OCI-M1 (cell line): Measurements from ENCODE around the gene CHI3L1.

ENCODE experiments used
- DNase-seq: peaks from one replicate; lab custom pipeline; 2025; lab: John Stamatoyannopoulos, UW

CHI3L1 gene

DNA sequence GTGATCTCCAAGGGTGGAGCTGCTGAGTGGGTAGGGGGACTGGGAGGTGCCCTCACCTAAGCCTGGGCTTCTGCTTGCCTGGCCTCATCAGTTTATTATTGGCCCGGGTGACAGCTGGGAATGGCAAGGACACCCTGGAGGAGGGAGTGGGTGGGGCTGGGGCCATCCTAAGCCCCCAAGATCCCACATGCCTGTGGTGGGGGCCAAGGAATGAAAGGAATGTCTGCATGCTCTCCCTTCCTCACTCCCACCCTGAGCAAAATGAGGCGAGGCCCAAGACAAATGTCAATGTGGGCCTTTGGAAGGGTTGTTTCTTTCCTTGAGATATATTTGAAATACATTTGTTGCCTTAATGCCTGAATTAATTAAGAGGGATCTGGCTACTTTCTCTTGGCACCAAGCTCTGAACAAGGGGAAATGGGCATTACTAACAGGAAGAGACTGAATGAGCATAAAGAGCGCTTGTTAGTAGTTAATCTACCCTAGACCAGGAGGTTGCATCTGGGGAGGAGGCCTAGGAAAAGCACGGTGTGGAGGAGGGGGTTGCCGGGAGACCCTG is 19.7 kb upstream of the CHI3L1 start:
- DNase-seq, result no peak

DNA sequence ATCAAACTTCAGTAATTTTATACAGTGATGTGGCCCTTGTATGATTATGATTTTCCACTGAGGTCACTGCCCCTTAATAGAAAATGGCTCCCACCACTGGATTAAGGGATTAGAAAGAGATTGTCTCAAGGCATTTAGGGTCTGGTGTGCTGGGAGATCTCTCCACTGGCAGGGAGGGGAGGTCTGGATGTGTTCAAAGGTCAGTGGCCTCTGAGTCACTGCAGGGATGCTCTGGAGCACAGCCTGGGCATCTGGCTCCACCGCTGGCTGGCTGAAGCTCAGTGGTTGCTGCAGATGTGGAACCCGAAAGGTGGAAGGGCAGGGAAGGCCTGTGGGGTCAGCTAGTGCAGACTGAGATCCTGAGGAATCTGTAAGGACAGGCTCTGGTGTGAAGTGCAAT is 18.3 kb upstream of the CHI3L1 start:
- DNase-seq, result no peak

DNA sequence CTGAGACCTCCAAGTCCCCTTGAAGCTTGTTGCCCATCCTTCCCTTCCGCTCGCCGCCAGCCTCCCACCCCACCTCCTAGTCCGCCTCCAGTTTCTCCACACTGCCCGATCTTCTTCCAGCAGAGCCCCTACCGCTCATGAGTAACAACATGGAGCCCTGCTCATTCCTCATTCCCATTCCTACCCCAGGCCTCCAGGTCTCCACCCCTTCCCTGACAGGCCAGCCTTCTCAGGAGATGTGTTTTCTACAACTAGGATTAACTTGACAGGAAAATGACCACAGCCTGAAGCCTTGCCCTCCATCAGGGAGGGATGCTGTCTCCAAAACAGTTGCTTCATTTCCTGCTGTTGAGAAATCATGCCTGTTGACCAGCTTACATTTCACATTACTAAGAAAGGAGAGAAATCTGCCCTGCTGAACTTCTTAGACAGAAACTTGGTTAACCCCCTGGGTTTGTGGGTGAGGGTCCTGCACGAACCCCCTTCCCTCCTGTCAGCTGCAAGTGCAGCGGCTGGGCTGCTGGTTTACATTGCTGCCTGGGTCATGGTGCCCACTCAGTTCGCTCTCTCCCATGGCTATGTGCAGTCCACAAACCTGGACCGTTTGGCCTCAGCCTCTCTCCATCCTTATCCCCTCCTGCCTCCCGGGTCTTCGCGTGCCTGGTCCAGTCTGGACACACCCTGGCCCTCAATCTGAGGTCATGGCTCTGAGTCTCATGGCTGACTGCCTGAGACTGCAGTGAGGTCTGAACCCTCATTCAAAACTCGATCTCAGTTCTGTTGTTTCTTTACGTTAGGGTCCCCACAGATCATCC is 16.1 kb upstream of the CHI3L1 start:
- no peak for DNase-seq

DNA sequence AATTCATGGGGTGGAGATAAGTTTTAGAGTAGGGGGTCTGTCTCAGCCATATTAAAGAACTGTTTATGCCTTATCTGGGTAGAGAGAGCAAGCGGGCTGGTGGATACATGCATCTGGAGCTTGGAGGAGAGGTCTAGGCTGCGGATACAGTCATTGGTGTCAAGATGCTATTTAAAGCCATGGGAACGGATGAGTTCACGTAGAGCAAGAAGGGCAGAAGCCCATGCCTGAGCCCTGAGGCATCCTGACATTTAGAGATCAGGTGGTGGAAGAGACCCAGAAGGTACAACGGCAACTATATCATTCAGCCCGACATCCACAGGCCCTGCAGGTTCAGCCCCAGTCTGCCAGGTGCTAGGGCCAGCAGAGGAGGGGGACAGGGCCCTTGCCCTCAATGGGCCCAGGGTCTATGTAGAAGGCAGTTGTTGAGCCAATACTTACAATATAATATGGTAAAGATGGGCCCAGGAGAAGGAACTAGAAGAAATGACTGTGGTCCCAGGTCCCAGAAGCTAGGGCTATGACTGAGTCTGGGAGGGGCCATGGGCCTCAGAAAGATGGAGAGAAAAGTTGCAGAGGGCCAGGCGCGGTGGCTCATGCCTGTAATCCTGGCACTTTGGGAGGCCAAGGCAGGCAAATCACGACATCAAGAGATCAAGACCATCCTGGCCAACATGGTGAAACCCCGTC is 15.2 kb upstream of the CHI3L1 start:
- no peak for DNase-seq

DNA sequence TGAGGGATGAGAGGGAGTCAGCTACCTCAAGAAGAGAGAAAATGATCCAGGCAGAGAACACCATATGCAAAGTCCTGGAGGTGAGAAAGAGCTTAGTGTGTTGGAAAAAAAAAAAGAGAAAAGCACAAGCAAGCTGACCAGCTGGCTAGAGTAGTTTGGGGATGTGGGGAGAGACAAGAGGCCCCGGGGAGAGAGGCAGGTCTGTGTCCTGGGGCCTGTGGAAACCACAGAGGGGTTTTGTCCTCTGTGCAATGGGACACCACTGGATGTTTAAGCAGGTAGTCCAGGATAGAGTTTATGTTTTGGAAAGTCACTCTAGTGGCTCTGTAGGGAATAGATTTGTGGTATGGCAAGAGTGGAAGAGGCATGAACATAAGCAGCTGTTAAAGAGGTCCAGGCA is 14.4 kb upstream of the CHI3L1 start:
- DNase-seq, result no peak

DNA sequence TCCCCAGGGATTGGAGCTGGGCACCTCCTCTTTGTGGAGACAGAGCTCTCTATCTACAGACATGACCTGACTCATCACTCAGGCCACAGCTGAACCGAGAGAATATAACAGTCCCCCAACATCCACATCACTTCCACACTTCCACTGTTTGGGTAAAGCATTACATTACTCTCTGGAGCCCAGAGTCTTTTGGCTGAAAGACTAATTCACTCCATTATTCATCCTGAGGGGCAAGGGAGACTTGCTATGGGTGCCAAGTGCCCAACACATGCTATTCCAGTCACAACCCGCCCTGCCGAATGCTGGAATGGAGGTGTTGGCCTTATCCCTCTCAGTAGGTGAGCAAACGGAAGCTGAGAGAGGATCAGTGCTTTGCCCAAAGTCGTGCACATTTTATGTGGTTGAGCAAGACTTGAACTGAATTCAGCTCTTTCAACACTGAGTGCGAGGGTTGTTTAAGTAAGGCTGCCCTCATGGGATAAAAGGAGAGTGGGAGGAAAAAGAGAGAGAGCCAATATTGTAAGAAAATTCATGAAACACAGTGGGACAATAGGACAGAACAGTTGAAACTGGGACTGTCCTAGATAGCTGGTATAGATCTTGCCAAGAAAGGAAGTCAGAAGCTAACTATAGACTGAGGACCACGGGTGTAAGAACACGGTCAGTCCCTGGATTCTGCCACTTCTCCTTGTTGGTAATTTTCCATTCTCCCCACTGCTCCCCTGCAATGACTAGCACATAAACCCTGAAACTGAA is 13.5 kb upstream of the CHI3L1 start:
- no peak for DNase-seq

DNA sequence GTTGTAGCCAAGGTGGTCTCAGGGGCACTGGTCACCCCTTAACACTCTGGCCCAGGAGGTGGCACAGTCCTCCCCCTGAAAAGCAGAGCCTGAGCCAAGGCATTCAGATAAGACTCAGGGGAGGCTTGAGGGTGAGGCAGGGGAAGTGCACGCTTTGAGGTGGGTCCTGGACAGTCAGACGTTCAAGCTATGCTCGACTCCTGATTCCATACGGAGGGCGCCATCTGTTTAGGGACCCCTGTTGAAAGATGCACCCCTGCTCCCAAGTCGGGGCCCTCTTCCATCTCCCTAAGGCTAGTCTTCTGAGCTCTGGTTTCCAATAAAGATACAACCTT is 12.9 kb upstream of the CHI3L1 start:
- no peak for DNase-seq

DNA sequence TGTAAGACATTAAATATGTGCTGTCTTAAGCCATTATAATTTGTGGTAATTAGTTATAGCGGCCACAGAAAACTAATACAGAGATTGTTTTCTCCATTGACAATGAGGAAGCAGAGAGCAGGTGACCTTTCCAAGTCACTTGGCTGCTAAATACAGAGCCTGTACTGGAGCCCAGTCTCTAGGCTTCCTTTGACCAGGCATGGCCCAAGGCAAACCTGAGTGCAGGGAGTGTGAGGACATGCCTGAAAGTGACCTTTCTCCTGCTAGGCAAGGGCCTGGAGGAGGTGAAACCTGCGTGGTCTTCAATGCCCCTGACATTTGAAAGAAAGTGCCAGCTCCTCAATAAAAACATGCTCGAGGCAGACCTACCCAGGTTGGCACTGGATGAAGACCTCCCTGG is 12.5 kb upstream of the CHI3L1 start:
- DNase-seq, result no peak

DNA sequence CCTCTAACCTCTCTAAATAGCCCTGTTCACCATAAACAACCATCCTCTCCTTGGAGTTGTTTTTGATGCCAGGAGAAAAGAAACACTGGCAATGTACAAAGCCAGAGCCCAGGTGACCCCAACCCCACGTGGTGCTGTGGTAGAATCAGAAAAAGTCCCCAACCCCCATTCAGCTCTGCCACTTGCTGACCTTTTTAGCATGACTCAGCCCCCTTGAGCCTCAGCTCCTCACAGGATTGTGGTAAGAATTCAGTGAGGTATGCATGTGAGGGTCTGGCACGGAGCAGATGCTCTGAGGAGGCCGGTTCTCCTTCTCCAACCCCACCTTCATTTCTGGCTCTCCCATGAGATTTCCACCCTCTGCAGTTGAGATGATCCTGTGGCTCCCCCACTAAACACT is 11.1 kb upstream of the CHI3L1 start:
- peak; percentile 15 for DNase-seq

DNA sequence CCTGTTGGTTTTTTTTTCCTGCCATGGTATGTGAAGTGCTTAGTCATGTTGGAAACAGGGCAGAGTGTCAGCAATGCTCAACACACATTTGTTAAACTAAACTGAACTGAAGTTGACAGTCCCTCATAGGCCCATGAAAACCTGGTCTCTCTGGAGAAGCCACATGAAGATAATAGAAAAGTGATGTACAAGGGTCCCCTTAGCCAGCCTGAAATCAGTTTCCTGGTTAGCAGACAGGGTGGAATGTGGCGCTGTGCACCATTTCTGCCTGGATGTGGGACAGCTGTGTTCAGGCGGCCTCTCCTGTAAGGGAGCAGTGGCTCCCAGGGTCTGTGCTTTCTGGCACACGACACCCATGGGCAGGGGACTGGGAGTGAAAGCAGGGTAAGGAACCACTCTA is 9.9 kb upstream of the CHI3L1 start:
- DNase-seq, result no peak

DNA sequence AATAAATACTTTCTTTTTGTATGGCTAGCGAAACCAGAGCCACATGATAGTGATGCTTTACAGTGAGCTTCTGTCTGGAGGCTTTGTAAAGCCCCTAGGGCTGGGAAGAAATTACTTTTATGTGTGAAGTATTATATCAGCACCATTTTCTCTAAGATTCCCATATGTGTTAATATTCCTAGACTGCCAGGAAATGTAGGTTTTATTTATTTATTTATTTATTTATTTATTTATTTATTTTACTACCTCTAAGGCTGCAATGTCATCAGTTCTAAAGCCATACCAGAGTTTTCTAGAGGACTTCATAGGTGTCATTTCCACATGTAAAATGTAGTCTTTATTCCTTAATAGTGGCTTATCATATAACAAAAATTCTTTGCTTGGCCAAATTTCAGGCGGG is 4.4 kb upstream of the CHI3L1 start:
- DNase-seq, result no peak

DNA sequence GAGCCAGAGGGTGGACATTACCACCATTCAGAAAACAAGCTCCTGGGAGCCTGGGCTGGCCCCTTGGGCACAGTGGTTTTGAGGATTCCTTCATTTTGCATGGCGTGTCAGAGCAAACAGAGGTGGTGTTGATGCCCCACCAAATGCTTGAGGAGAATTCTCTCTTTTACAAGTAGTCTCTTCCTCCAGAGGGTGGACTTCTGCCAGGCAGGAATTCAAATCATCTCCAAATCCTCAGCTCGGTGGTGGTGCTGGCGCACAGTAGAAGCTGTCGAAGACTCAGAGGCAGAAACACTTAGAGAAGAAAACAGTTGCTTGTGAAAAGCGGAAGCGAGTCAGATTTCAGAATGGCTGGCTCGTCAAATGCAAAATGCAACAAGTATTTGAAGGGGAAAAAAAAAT is 3.4 kb upstream of the CHI3L1 start:
- no peak for DNase-seq

DNA sequence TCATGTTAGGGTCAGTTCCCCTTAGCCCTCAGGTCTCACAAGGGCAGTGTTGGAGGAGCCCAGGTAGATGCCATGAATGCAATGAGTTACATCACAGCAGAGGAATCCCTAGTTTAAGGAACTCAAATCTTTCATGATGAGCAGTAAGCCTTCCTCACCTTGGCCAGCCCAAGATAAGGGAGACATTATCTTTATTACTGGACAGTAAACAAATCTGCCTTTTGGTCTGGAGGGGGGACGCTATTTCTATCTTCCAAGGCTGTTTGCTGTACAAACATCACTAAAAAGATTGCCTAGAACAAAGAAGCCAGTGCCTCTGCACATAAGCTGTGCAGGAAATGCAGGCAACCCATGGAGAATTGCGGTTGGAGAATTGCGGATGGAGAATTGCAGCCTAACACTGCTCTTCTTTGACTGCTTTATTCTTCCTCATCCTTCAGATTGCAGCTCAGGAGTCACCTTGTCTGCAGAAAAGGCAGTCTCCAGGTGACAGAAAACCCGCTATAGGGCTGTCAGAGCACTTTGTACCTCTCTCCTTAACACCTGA is 2.3 kb upstream of the CHI3L1 start:
- DNase-seq, result no peak

DNA sequence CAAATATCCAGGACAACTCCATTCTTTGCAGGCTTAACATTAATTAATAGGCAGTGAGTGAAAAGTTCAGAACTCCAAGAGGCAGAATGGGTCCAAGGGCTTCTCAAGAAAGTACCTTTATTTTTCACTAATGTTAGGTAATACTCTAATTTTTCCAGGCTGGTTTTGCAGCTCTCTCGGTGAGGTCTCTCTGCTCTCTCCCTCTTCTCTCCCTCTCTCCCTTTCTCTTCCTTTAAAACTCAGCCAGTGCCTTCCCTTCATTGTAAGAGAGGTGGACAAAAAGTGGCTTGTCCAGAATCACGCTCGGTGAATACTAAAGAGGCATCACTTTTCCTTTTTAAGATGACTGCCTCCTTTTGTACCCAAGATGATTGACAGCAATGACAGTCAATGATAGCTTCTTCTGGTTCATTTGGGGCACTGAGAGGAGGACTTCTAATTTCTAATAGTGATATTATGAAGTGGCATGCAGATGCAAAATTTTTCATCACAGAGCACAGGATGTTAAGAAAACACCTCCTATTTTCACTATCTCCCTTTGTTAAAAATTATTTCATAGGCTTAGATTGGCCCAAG is 1.3 kb upstream of the CHI3L1 start:
- no peak for DNase-seq

DNA sequence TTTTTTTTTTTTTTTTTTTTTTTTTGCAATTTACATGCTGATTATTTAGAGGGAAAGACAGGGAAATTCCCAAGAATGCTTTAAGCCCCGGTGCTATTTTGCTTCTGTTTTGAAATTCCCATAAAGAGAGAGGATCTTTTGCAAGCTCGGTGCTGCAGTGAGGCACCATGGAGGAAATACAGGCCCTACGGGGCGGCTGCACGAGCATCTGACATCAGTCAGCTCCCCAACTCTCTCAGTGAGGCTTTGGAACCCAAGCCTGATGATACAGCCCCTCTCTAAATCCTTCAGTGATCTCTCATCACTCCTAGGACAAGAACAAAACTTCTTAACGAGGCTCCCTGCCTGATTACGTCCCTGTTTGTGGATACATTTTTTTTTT is 791 bp upstream of the CHI3L1 start:
- no peak for DNase-seq

DNA sequence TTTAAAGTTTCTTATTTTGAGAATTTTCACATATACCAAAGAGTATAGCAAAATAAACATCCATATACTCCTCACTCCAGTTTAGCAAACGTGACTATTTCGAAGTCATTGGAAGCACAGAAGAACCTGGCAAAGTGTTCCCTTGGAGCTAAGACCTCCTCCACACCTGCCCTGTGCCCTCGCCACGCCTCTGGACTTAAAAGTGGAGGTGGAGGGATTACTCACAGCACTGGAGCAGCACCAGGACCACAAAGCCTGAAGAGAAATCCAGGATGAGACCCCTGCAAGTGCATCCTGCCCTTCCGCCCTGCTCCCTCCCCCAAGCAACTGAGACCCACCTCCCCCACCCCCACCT is 436 bp downstream of the CHI3L1 start:
- no peak for DNase-seq

DNA sequence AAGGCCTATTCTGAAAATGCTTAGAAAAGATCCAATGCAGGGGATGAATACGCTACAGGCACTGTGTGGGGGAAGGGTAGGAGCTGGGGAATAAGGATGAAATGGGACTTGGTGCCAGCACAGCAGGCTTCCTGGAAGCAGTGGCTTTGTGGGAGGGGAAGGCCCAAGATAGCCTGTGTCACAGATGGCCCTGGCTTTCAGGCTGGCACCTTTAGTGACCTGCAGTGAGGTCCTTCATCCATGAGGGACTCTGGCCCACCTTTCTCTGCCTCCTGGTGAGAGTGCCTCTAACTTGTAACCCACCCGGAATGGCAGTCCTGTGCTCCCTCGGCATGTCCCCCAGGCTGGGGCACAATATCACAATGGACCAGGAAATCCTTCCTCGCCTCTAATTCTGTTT is 919 bp downstream of the CHI3L1 start:
- DNase-seq, result no peak

DNA sequence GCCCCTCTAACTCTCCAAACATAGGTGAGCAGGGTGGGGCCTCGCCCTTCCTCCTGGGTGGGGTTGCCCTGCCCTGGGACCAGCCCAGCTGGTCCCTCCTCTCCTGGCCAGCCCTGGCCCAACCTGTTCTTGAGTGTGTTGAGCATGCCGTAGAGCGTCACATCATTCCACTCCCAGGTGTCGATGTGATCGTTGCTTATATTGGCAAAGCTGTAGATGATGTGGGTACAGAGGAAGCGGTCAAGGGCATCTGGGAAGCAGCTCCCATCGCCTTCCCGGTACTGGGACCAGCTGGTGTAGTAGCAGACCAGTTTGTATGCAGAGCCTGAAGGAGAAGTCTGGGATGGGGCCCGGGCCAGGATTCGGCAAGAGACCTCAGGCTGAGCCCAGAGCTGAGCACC is 1.4 kb downstream of the CHI3L1 start:
- no peak for DNase-seq

DNA sequence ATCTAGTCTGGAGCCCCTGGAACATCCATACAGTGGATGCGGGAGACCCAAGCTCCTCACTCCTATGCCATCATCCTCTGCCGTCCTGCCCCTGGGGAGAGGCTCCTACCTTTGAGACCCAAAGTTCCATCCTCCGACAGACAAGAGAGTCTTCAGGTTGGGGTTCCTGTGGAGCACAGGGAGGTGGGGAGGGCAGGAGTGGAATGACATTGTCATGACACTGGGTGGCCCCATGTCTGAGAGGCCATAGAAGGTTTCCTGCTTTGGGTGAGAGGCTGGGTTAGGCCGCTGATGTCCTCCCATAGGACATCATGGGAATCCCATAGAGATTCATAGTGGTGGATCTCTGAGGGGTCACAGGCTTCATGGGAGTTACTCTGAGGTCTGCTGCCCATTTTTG is 2.0 kb downstream of the CHI3L1 start:
- no peak for DNase-seq

DNA sequence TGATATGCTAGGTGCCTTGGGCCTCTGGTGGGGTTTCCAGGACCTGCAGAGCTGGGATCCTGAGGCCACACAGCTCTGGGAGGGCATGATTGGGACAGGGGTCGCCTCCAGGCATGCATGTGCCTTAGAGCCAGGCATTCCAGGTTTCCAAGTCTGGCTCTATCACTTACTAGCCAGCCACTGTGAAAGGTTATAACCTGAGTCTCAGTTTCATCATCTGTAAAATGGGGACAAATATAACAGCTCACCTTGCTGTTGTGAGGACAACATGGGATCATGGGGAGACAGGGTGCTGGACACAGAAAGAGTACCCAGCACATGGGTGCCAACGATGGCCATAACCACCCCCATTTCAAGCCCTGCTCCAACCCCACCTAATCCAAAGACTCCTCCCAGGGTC is 2.7 kb downstream of the CHI3L1 start:
- no peak for DNase-seq

DNA sequence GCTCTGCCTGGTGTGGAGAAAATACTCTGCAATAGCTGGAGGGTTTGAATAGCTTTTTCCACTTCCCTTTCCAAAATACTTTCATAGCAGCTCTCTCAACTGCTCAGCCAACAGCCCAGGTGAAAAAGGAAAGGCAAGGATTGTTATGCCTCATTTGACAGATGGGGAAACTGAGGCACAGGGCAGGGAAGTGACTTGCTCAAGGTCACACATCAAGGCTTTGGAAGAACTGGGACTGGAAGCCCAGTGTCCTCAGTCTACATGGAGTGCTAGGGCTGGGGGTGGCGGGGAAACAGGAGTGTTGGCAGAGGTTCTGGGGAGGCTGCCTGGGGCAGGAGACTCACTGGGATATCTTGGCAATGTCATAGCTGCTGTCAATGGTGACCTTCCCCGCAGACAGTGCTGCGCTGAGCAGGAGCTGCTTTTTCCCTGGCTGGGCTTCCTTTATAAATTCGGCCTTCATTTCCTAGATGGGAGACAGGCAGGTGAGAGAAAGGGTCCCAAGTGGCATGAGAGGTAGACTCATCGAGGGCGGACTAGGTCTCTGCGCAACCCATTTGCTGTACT is 4.0 kb downstream of the CHI3L1 start:
- DNase-seq, result no peak
